Activated T-helper 1 cell treated with Interleukin-2 at 50 U/mL for 16 hours (primary cell): ENCODE data around the gene KRTAP10-1.

Source experiments
- DNase-seq: peaks from one replicate; pipeline ENCODE4 v3.0.0-alpha.2; 2020; ENCODE audit warnings: low read depth

Gene KRTAP10-1

GRCh38 chr21:44502171-44502958 is 37.6 kb downstream of the KRTAP10-1 start:
- DNase-seq = no peak

- no peak for DNase-seq
Measured at GRCh38 chr21:44500111-44500510, 39.9 kb downstream of the KRTAP10-1 start.

GRCh38 chr21:44499631-44500030 is 40.4 kb downstream of the KRTAP10-1 start:
- no peak for DNase-seq

- DNase-seq = no peak
Measured at GRCh38 chr21:44499211-44499560, 40.8 kb downstream of the KRTAP10-1 start.

GRCh38 chr21:44498280-44499210 is 41.5 kb downstream of the KRTAP10-1 start:
- no peak for DNase-seq

GRCh38 chr21:44497703-44498126 is 42.3 kb downstream of the KRTAP10-1 start:
- no peak for DNase-seq

- DNase-seq = no peak
Measured at GRCh38 chr21:44496564-44497550, 43.1 kb downstream of the KRTAP10-1 start.

- DNase-seq = no peak
Measured at GRCh38 chr21:44495611-44496563, 44.1 kb downstream of the KRTAP10-1 start.

- no peak for DNase-seq
Measured at GRCh38 chr21:44494956-44495355, 45.0 kb downstream of the KRTAP10-1 start.

GRCh38 chr21:44494418-44494817 is 45.6 kb downstream of the KRTAP10-1 start:
- DNase-seq = no peak

GRCh38 chr21:44492567-44493385 is 47.2 kb downstream of the KRTAP10-1 start:
- DNase-seq = no peak

GRCh38 chr21:44490816-44491215 is 49.2 kb downstream of the KRTAP10-1 start:
- DNase-seq = no peak

GRCh38 chr21:44490405-44490804 is 49.6 kb downstream of the KRTAP10-1 start:
- no peak for DNase-seq

- no peak for DNase-seq
Measured at GRCh38 chr21:44489962-44490361, 50.0 kb downstream of the KRTAP10-1 start.
